HG03565 (cell line): ENCODE results near the gene NPW.
A peak's percentile ranks its signal among the peaks of the same experiment; 100 is the strongest.

Experiments used
- ATAC-seq: cut with Tn5 transposase; IDR thresholded peaks from one replicate; pipeline ENCODE4 v1.9.1; 2021; ENCODE audit warnings: mild to moderate bottlenecking, moderate library complexity; ENCODE audit not compliant: unreplicated experiment

The NPW gene

GRCh38 chr16:1984347-1985225 lies 35.0 kb upstream of the NPW start:
- ATAC-seq, result no peak

- ATAC-seq, result no peak
Observed at GRCh38 chr16:1985466-1986150, 34.0 kb upstream of the NPW start.

- ATAC-seq, result no peak
Observed at GRCh38 chr16:1987198-1987597, 32.4 kb upstream of the NPW start.

GRCh38 chr16:1989209-1990100 lies 30.1 kb upstream of the NPW start, which contains the start of gene SYNGR3:
Gene SYNGR3, plus strand, starts transcription at chr16:1989970. Its CDS starts 133 bp downstream, at chr16:1990103.
- ATAC-seq, result no peak

GRCh38 chr16:1990101-1990350 lies 29.6 kb upstream of the NPW start:
- ATAC-seq, result no peak

- no peak for ATAC-seq
Observed at GRCh38 chr16:1990351-1991134, 29.0 kb upstream of the NPW start.

GRCh38 chr16:1991135-1991551 lies 28.4 kb upstream of the NPW start:
- ATAC-seq, result no peak

GRCh38 chr16:1991588-1991947 lies 28.0 kb upstream of the NPW start:
- no peak for ATAC-seq

GRCh38 chr16:1991948-1992703 lies 27.5 kb upstream of the NPW start:
- ATAC-seq, result peak; percentile 36

GRCh38 chr16:1992704-1993317 lies 26.8 kb upstream of the NPW start:
- no peak for ATAC-seq

- ATAC-seq, result no peak
Observed at GRCh38 chr16:1993731-1994131, 25.9 kb upstream of the NPW start.

- no peak for ATAC-seq
Observed at GRCh38 chr16:1997494-1998359, 21.9 kb upstream of the NPW start.

GRCh38 chr16:1998360-1998835 lies 21.2 kb upstream of the NPW start:
- ATAC-seq, result no peak

- ATAC-seq, result no peak
Observed at GRCh38 chr16:1998852-1999801, 20.5 kb upstream of the NPW start.

GRCh38 chr16:1999866-2000514 lies 19.6 kb upstream of the NPW start:
- no peak for ATAC-seq

- no peak for ATAC-seq
Observed at GRCh38 chr16:2001035-2001434, 18.6 kb upstream of the NPW start.
